Erythroblast (primary cell): Measurements from ENCODE around the gene STC2.

Experiments used
- GATA1 ChIP-seq: IDR thresholded peaks from 2 replicates; pipeline ENCODE4 v1.6.1; 2011; ENCODE audit warnings: low read depth, mild to moderate bottlenecking, control low read depth, low read length, moderate library complexity
- POLR2A ChIP-seq: IDR thresholded peaks from 2 replicates; pipeline ENCODE4 v1.6.1; 2011; ENCODE audit warnings: mild to moderate bottlenecking, low read length

DNA sequence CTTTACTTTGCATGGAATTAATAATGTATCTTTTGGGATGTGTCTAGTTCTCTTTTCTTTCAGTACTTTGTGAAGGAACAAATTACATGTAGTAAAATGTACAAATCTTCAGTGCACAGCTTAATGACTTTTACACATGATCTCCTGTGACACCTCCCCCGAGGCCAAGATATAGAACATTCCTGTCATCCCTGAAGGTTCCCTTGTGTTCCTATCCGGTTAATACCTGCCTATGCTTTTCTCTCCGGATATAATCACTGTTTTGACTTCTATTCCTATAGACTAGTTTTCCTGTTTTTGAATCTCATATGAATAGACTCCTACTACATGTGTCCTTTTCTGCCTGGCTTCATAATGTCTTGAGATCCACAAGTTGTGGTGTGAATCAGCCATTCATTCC, 21.5 kb downstream of the STC2 start:
- TF ChIP-seq POLR2A (no peak), GATA1 (no peak)
